K562 (cell line): ENCODE results near the gene ADORA1. TPM values are rescaled to one million over a fixed set of nuclear protein-coding genes. Genes with fewer than 3 reads are reported as not detected.

Experiments used
- ATAC-seq: fragments of 200-7000 bp; cut with Tn5 transposase; 3 replicates; pipeline ENCODE4 v1.9.1; 2020; ENCODE audit warnings: moderate library complexity
- BruUV-seq: library from RNA; stranded (reverse); fragments of 400-500 nt; replicated peaks from 2 replicates; lab custom pipeline; 2021; lab: Mats Ljungman, UMichigan
- CTCF ChIA-PET: fragments of 300-600 bp; formaldehyde crosslinking; extraction: SDS; loops from one replicate; lab custom pipeline; 2021; ENCODE audit warnings: low intra/inter-chr PET ratio; lab: Yijun Ruan, JAX
- POLR2A ChIA-PET: fragments of 300-600, 350-650 bp; sonication (Branson Sonifier 250); formaldehyde crosslinking; extraction: SDS; loops from one replicate; lab custom pipeline; 2021; ENCODE audit warnings: antibody characterized with exemption, inconsistent platforms; lab: Yijun Ruan, JAX
- DNase-seq, 4 experiments: peaks; one replicate each; pipeline versions ENCODE4 v3.0.0 to v3.0.0-alpha.2; 2011 to 2018; ENCODE audit warnings: low spot score in 3 of 4, mixed read lengths in 3 of 4; ENCODE audit errors: extremely low read depth in 1 of 4
- FAIRE-seq: peaks from 2 replicates; lab custom pipeline; 2011; peaks lifted over from hg19 to GRCh38; lab: Jason Lieb, UNC
- H2AFZ ChIP-seq: 2 replicates; pipeline ENCODE4 v1.6.0; 2011; ENCODE audit warnings: low read depth, low read length, control low read depth, inconsistent platforms
- H3K27ac ChIP-seq: fragments of 200-600 bp; 3 replicates; pipeline ENCODE4 v1.8.0; 2011; ENCODE audit warnings: low read depth, mild to moderate bottlenecking, control low read depth, inconsistent platforms, low read length, moderate library complexity, mixed read lengths; ENCODE audit errors: extremely low read depth
- H3K27me3 ChIP-seq, 2 experiments: fragments of 300-600 bp in 1 of 2; 2 replicates in 1 of 2; 3 replicates in 1 of 2; pipeline versions ENCODE4 v1.6.0 to v1.8.0; 2011; ENCODE audit warnings: inconsistent platforms in 2 of 2, low read length in 2 of 2, mild to moderate bottlenecking in 1 of 2, mixed read lengths in 1 of 2, moderate library complexity in 1 of 2; ENCODE audit not compliant: control insufficient read depth in 2 of 2, insufficient read depth in 2 of 2
- H3K36me3 ChIP-seq: fragments of 300-600 bp; 3 replicates; pipeline ENCODE4 v1.8.0; 2011; ENCODE audit warnings: mild to moderate bottlenecking, low read length, inconsistent platforms; ENCODE audit not compliant: control insufficient read depth, insufficient read depth
- H3K4me1 ChIP-seq, 2 experiments: fragments of 200-600 bp in 1 of 2; replicated peaks in 1 of 2; 2 replicates in 1 of 2; 3 replicates in 1 of 2; pipeline versions ENCODE4 v1.5.1 to v1.8.0; 2011; ENCODE audit warnings: inconsistent platforms in 2 of 2, low read length in 2 of 2, mild to moderate bottlenecking in 1 of 2, mixed read lengths in 1 of 2, moderate library complexity in 1 of 2; ENCODE audit not compliant: control insufficient read depth in 2 of 2, insufficient read depth in 2 of 2
- H3K4me2 ChIP-seq: 2 replicates; pipeline ENCODE4 v1.6.1; 2011; ENCODE audit warnings: low read length, control low read depth, inconsistent platforms, mixed read lengths; ENCODE audit not compliant: insufficient read depth
- H3K4me3 ChIP-seq: fragments of 200-600 bp; sonication (generic), shearing (Covaris generic); 2 replicates; pipeline ENCODE4 v1.5.1; 2016; ENCODE audit warnings: control low read depth, inconsistent platforms
- H3K79me2 ChIP-seq: fragments of 200-600 bp; 3 replicates; pipeline ENCODE4 v1.8.0; 2011; ENCODE audit warnings: low read length, inconsistent platforms; ENCODE audit not compliant: control insufficient read depth, insufficient read depth
- H3K9ac ChIP-seq, 2 experiments: 2 replicates each; pipeline versions ENCODE4 v1.6.0 to v1.6.1; 2011; ENCODE audit warnings: low read depth in 2 of 2, low read length in 2 of 2, control low read depth in 1 of 2, inconsistent platforms in 1 of 2, mild to moderate bottlenecking in 1 of 2, mixed read lengths in 1 of 2; ENCODE audit not compliant: insufficient read depth in 1 of 2
- H3K9me1 ChIP-seq: one replicate; pipeline ENCODE4 v1.6.0; 2011; ENCODE audit warnings: inconsistent platforms, mild to moderate bottlenecking, low read length, moderate library complexity; ENCODE audit not compliant: control insufficient read depth, insufficient read depth
- H3K9me3 ChIP-seq: replicated peaks from 2 replicates; pipeline ENCODE4 v1.5.1; 2011; ENCODE audit warnings: low read depth, low read length, inconsistent platforms; ENCODE audit not compliant: control insufficient read depth, insufficient read depth
- H4K20me1 ChIP-seq: replicated peaks from 2 replicates; pipeline ENCODE4 v1.6.1; 2011; ENCODE audit warnings: low read length, inconsistent platforms, mixed read lengths; ENCODE audit not compliant: control insufficient read depth, insufficient read depth
- CSDE1 ChIP-seq, 2 experiments: fragments of 450-650 bp; IDR thresholded peaks; 2 replicates each; pipeline ENCODE4 v1.6.1; 2016; ENCODE audit warnings: mild to moderate bottlenecking in 1 of 2
- NR0B1 ChIP-seq: fragments of 450-650 bp; IDR thresholded peaks from one replicate; pipeline ENCODE4 v1.6.1; 2018; ENCODE audit warnings: mild to moderate bottlenecking, moderate library complexity; ENCODE audit not compliant: partially characterized antibody
- NUFIP1 ChIP-seq: fragments of 450-650 bp; IDR thresholded peaks from 2 replicates; pipeline ENCODE4 v1.6.1; 2018; ENCODE audit not compliant: partially characterized antibody
- PHB2 ChIP-seq: fragments of 450-650 bp; IDR thresholded peaks from 2 replicates; pipeline ENCODE4 v1.6.1; 2017; ENCODE audit warnings: low read depth
- PTRF ChIP-seq: fragments of 450-650 bp; IDR thresholded peaks from 2 replicates; pipeline ENCODE4 v1.6.1; 2016; ENCODE audit warnings: mild to moderate bottlenecking, missing genetic modification characterization, missing compliant biosample characterization
- TRIM24 ChIP-seq, 2 experiments: fragments of 450-650 bp; IDR thresholded peaks; 2 replicates each; pipeline ENCODE4 v1.6.1; 2016
- ZNF655 ChIP-seq: fragments of 250-450 bp; sonication (Bioruptor Pico); IDR thresholded peaks from 2 replicates; pipeline ENCODE4 v1.5.0; 2021
- WGBS: fragments of 100-300 bp; shearing (Covaris generic); methylation state at CpG from one replicate; pipeline ENCODE4 v1.1.6; 2016; ENCODE audit warnings: low coverage, mixed read lengths; ENCODE audit not compliant: insufficient coverage; ENCODE audit errors: missing lambda C conversion rate; 5-methylcytosine and 5-hydroxymethylcytosine counted together
- in situ Hi-C: fragments of 300-500 bp; cut with MboI; formaldehyde crosslinking; loops from 4 replicates; pipeline ENCODE4 v1.15.0; 2018; ENCODE audit warnings: inconsistent platforms, mixed read lengths
- intact Hi-C: fragments of 100-400 bp; cut with micrococcal nuclease; formaldehyde crosslinking; loops from 2 replicates; pipeline ENCODE4 v1.14.2; 2022
- polyA plus RNA-seq, 8 experiments: library from polyadenylated mRNA; depleted of rRNA in 4 of 8; stranded (reverse) in 5 of 8; unstranded in 3 of 8; fragments of >200 nt; fragmentation: Nextera tagmentation in 2 of 8; fragmentation: Illumina TruSeq in 1 of 8; extraction: Ambion mirVana in 2 of 8; extraction: Trizol in 1 of 8; gene quantifications; 2 replicates each; pipeline versions ENCODE4 v1.2.1 to v1.2.3, GENCODE V29; 2011 to 2014; ENCODE audit warnings: inconsistent platforms in 1 of 8, missing spikeins in 1 of 8
- total RNA-seq, 7 experiments: library from RNA; depleted of rRNA in 6 of 7; stranded (reverse); fragments of >200 nt in 6 of 7; fragmentation: Illumina TruSeq in 2 of 7; extraction: Trizol in 2 of 7; gene quantifications; 2 replicates each; pipeline versions ENCODE4 v1.2.1 to v1.2.3, GENCODE V29; 2011 to 2021; ENCODE audit warnings: low replicate concordance in 1 of 7

The ADORA1 gene
- total and polyA plus RNA-seq, 9 of the 15 experiments (the other 6 are each of a cell fraction or from before 2014, with no cell fraction given): not detected

GRCh38 chr1:203088441-203088840 is 39.1 kb upstream of the ADORA1 start:
- H3K27ac ChIP-seq: no peak overlapping the region
- no peaks in the 10 kb centered on the region for H3K79me2 ChIP-seq
- POLR2A ChIA-PET: interaction anchor here (0.8 to 3.6 kb wide), 2 partner anchors 11 to 16 kb away, joined by 3 to 12 read pairs; no protein-coding TSS in a partner anchor
- no peak overlapping the region for H3K4me3 ChIP-seq
- WGBS: 0% methylated on average over 3 of the region's 3 CpGs
- ATAC-seq (no peak), FAIRE-seq (no peak), DNase-seq (no peak)
- no peaks in the 10 kb centered on the region for H3K9me3 ChIP-seq
- peaks cover 30 to 58% of the 10 kb centered on the region in 2 experiments for H3K27me3 ChIP-seq
- no TSS peak for BruUV-seq
- peaks cover 0 to 12% of the 10 kb centered on the region in 2 experiments; a peak in 3 of 5 replicates for H3K4me1 ChIP-seq
- no peak overlapping the region for H3K4me2 ChIP-seq
- no peaks in the 10 kb centered on the region for H3K9me1 ChIP-seq
- CTCF ChIA-PET: no interaction called here
- no peak overlapping the region for H2AFZ ChIP-seq
- intact Hi-C loops: no loop called here
- peaks cover 13% of the 10 kb centered on the region for H4K20me1 ChIP-seq
- in situ Hi-C loops: no loop called here
- TF ChIP-seq TRIM24 (IDR thresholded peaks at IDR 0.05) (no peak), PTRF (tag) (no peak), PHB2 (no peak), NUFIP1 (no peak), CSDE1 (IDR thresholded peaks at IDR 0.05) (no peak), NR0B1 (no peak), ZNF655 (no peak)
- no peaks in the 10 kb centered on the region for H3K36me3 ChIP-seq
- no peak overlapping the region for H3K9ac ChIP-seq
